H1 (cell line): ENCODE measurements around the gene P2RY1. TPM values are rescaled to one million over a fixed set of nuclear protein-coding genes. Genes with fewer than 3 reads are reported as not detected.

Source experiments
- GTF2F1 ChIP-seq: IDR thresholded peaks from 2 replicates; pipeline ENCODE4 v1.6.1; 2012; ENCODE audit warnings: low read depth, low read length, improper control_type of control experiment, borderline replicate concordance
- MAFK ChIP-seq: IDR thresholded peaks from 2 replicates; pipeline ENCODE4 v1.6.1; 2012; ENCODE audit warnings: low read depth, mild to moderate bottlenecking, improper control_type of control experiment, low read length
- USF2 ChIP-seq: IDR thresholded peaks from 2 replicates; pipeline ENCODE4 v1.6.1; 2011; ENCODE audit warnings: low read length, improper control_type of control experiment
- polyA plus RNA-seq, 7 experiments: library from polyadenylated mRNA; depleted of rRNA in 3 of 7; stranded (reverse) in 5 of 7; unstranded in 2 of 7; fragments of >200 nt in 5 of 7; fragments of 200-250 nt in 2 of 7; gene quantifications; 1 replicate in 5 of 7; 2 replicates in 1 of 7; 4 replicates in 1 of 7; pipeline versions ENCODE4 v1.2.1 to v1.2.3, GENCODE V29; 2011 to 2013; ENCODE audit warnings: missing spikeins in 2 of 7, mixed read lengths in 2 of 7
- total RNA-seq: library from RNA; stranded (reverse); fragmentation: NEBNext Ultra II Directional; extraction: Animal tissue kit (Norgen Biotek cat#: 25700); gene quantifications from 2 replicates; pipeline ENCODE4 v1.2.1, GENCODE V29; 2021

P2RY1 gene
- total and polyA plus RNA-seq, 2 of the 8 experiments (the other 6 are each of a cell fraction or from before 2014, with no cell fraction given), result 6.5 to 28.3 TPM

- TF ChIP-seq USF2 (no peak), GTF2F1 (no peak), MAFK (no peak)
Observed at GRCh38 chr3:152817400-152817799, 17.5 kb upstream of the P2RY1 start (continued).
